NK-92 treated with Interleukin-12 subunit alpha and Interleukin-12 subunit beta, amount 100 ng/mL, for 24 hours (cell line): ENCODE results near the gene RXFP1.
A peak's percentile ranks its signal among the peaks of the same experiment; 100 is the strongest.
"Not testable (repeated sequence)": the region's sequence is repeated elsewhere in the genome, so short reads cannot be mapped to it uniquely, and the experiment has no call there.

Experiments used
- DNase-seq: peaks from one replicate; lab custom pipeline; 2025; lab: John Stamatoyannopoulos, UW

The RXFP1 gene

GRCh38 chr4:158613046-158613445, 91.4 kb downstream of the RXFP1 start:
- no peak for DNase-seq

GRCh38 chr4:158617956-158618355, 96.3 kb downstream of the RXFP1 start:
- no peak for DNase-seq

- no peak for DNase-seq
Measured at GRCh38 chr4:158621729-158622128, 100.0 kb downstream of the RXFP1 start.

- no peak for DNase-seq
Measured at GRCh38 chr4:158622251-158622650, 100.6 kb downstream of the RXFP1 start.

- DNase-seq: no peak
Measured at GRCh38 chr4:158624889-158625478, 103.3 kb downstream of the RXFP1 start.

GRCh38 chr4:158625544-158625943, 103.9 kb downstream of the RXFP1 start:
- no peak for DNase-seq

- DNase-seq: no peak
Measured at GRCh38 chr4:158630893-158631292, 109.2 kb downstream of the RXFP1 start.

GRCh38 chr4:158636619-158637018, 114.9 kb downstream of the RXFP1 start:
- DNase-seq: no peak

- DNase-seq: no peak
Measured at GRCh38 chr4:158644356-158644755, 122.7 kb downstream of the RXFP1 start.

GRCh38 chr4:158644760-158645159, 123.1 kb downstream of the RXFP1 start:
- DNase-seq: no peak

GRCh38 chr4:158649111-158649680, 127.5 kb downstream of the RXFP1 start:
- no peak for DNase-seq

- no peak for DNase-seq
Measured at GRCh38 chr4:158652920-158653319, 131.2 kb downstream of the RXFP1 start.

- no peak for DNase-seq
Measured at GRCh38 chr4:158656439-158656838, 134.8 kb downstream of the RXFP1 start.

GRCh38 chr4:158657291-158657690, 135.6 kb downstream of the RXFP1 start:
- no peak for DNase-seq

- not testable (repeated sequence) for DNase-seq
Measured at GRCh38 chr4:158663255-158663654, 141.6 kb downstream of the RXFP1 start.

- not testable (repeated sequence) for DNase-seq
Measured at GRCh38 chr4:158663707-158664625, 142.3 kb downstream of the RXFP1 start.

- no peak for DNase-seq
Measured at GRCh38 chr4:158664806-158665205, 143.1 kb downstream of the RXFP1 start.

GRCh38 chr4:158666892-158667291, 145.2 kb downstream of the RXFP1 start:
- no peak for DNase-seq

- no peak for DNase-seq
Measured at GRCh38 chr4:158667651-158668198, 146.0 kb downstream of the RXFP1 start.

GRCh38 chr4:158669310-158669709, 147.6 kb downstream of the RXFP1 start:
- no peak for DNase-seq

GRCh38 chr4:158670975-158671664, 149.4 kb downstream of the RXFP1 start:
- DNase-seq: peak; percentile 31

GRCh38 chr4:158671665-158671914, 149.9 kb downstream of the RXFP1 start, which contains the start of gene C4orf46:
Gene C4orf46 (minus strand): TSS chr4:158671887. CDS start chr4:158671801, 86 bp downstream.
- DNase-seq: no peak
